ENCODE results near the gene ANKEF1.

ANKEF1 gene

GRCh38 chr20:9995510-9996272, 39.1 kb upstream of the ANKEF1 start:
- TF ChIP-seq CTCF (IDR thresholded peaks at IDR 0.05; ENCODE audit: low read depth, low read length) (no peak), MAX (IDR thresholded peaks at IDR 0.05; ENCODE audit: low read depth, low read length) (no peak), MYC (IDR thresholded peaks at IDR 0.05; ENCODE audit: low read depth, low read length) (no peak), POLR2A (IDR thresholded peaks at IDR 0.05; ENCODE audit: extremely low read depth, insufficient read length) (no peak)
- H3K4me3 ChIP-seq (ENCODE audit: low read depth, low read length), result no peak overlapping the region
- DNase-seq (ENCODE audit: low read depth), result no peak

- H3K4me3 ChIP-seq (ENCODE audit: low read depth, low read length), result no peak overlapping the region
- DNase-seq (ENCODE audit: low read depth), result no peak
- TF ChIP-seq MAX (IDR thresholded peaks at IDR 0.05; ENCODE audit: low read depth, low read length), result no peak
- TF ChIP-seq MYC (IDR thresholded peaks at IDR 0.05; ENCODE audit: low read depth, low read length), result no peak
- TF ChIP-seq POLR2A (IDR thresholded peaks at IDR 0.05; ENCODE audit: extremely low read depth, insufficient read length), result no peak
- TF ChIP-seq CTCF (IDR thresholded peaks at IDR 0.05; ENCODE audit: low read depth, low read length), result no peak
Measured at GRCh38 chr20:9996944-9997343, 37.8 kb upstream of the ANKEF1 start.

GRCh38 chr20:9999645-10000044, 35.1 kb upstream of the ANKEF1 start:
- no peak overlapping the region for H3K4me3 ChIP-seq (ENCODE audit: low read depth, low read length)
- no peak for TF ChIP-seq POLR2A (IDR thresholded peaks at IDR 0.05; ENCODE audit: extremely low read depth, insufficient read length)
- TF ChIP-seq CTCF (IDR thresholded peaks at IDR 0.05; ENCODE audit: low read depth, low read length), result no peak
- no peak for TF ChIP-seq MYC (IDR thresholded peaks at IDR 0.05; ENCODE audit: low read depth, low read length)
- TF ChIP-seq MAX (IDR thresholded peaks at IDR 0.05; ENCODE audit: low read depth, low read length), result no peak
- peak; percentile 36 for DNase-seq (ENCODE audit: low read depth)

GRCh38 chr20:10002866-10003265, 31.9 kb upstream of the ANKEF1 start:
- no peak overlapping the region for H3K4me3 ChIP-seq (ENCODE audit: low read depth, low read length)
- TF ChIP-seq MAX (IDR thresholded peaks at IDR 0.05; ENCODE audit: low read depth, low read length) (no peak), CTCF (IDR thresholded peaks at IDR 0.05; ENCODE audit: low read depth, low read length) (no peak), MYC (IDR thresholded peaks at IDR 0.05; ENCODE audit: low read depth, low read length) (no peak), POLR2A (IDR thresholded peaks at IDR 0.05; ENCODE audit: extremely low read depth, insufficient read length) (no peak)
- no peak for DNase-seq (ENCODE audit: low read depth)

- H3K4me3 ChIP-seq (ENCODE audit: low read depth, low read length), result no peak overlapping the region
- TF ChIP-seq MAX (IDR thresholded peaks at IDR 0.05; ENCODE audit: low read depth, low read length) (no peak), MYC (IDR thresholded peaks at IDR 0.05; ENCODE audit: low read depth, low read length) (no peak), CTCF (IDR thresholded peaks at IDR 0.05; ENCODE audit: low read depth, low read length) (no peak), POLR2A (IDR thresholded peaks at IDR 0.05; ENCODE audit: extremely low read depth, insufficient read length) (no peak)
- no peak for DNase-seq (ENCODE audit: low read depth)
Measured at GRCh38 chr20:10004900-10005299, 29.9 kb upstream of the ANKEF1 start.
